Medulla oblongata (tissue), 1 donor: ENCODE data around the gene CYP27A1.

Experiments
- DNase-seq: peaks from one replicate; pipeline ENCODE4 v3.0.0-alpha.2; 2015; ENCODE audit errors: extremely low spot score

Gene CYP27A1

DNA sequence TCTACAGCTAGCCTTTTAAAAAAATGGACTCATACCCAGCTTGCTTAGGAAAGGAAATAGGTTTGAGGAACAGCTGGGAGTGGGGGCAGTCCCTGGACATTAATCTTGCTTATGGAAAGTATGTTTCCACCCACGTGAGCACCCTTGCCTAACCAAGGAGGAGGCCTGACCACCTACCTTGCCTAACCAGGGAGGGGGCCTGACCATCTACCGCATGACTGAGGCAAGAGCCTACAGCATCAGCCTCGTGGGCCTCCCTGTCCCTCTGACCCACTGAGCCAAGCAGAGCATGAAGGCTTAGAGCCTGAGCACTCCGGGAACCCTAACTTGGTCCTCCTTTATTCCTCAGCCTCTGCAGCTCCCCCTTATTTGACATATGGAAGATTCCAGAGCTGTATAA is 29.4 kb downstream of the CYP27A1 start:
- DNase-seq, result no peak

DNA sequence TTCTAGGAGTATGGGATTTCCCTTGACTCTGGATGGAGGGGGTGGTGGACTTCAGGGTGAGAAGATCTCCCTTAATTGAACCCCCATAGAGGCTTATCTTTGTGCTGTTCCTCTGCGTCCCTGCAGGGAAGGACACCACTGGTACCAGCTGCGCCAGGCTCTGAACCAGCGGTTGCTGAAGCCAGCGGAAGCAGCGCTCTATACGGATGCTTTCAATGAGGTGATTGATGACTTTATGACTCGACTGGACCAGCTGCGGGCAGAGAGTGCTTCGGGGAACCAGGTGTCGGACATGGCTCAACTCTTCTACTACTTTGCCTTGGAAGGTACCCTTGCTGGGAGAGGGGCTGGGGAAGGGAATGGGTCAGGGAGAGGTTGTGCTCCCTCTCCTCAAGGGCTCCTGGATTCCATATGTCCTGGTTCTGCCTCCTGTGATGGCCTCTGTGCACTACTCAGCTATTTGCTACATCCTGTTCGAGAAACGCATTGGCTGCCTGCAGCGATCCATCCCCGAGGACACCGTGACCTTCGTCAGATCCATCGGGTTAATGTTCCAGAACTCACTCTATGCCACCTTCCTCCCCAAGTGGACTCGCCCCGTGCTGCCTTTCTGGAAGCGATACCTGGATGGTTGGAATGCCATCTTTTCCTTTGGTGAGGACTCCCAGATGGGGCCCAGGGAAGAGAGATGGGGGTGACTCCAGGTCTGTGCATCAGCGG is 30.3 kb downstream of the CYP27A1 start:
- no peak for DNase-seq

GRCh38 chr2:218812861-218813260 is 30.9 kb downstream of the CYP27A1 start:
- no peak for DNase-seq

- DNase-seq, result no peak
Observed at GRCh38 chr2:218813771-218814460, 32.0 kb downstream of the CYP27A1 start.

DNA sequence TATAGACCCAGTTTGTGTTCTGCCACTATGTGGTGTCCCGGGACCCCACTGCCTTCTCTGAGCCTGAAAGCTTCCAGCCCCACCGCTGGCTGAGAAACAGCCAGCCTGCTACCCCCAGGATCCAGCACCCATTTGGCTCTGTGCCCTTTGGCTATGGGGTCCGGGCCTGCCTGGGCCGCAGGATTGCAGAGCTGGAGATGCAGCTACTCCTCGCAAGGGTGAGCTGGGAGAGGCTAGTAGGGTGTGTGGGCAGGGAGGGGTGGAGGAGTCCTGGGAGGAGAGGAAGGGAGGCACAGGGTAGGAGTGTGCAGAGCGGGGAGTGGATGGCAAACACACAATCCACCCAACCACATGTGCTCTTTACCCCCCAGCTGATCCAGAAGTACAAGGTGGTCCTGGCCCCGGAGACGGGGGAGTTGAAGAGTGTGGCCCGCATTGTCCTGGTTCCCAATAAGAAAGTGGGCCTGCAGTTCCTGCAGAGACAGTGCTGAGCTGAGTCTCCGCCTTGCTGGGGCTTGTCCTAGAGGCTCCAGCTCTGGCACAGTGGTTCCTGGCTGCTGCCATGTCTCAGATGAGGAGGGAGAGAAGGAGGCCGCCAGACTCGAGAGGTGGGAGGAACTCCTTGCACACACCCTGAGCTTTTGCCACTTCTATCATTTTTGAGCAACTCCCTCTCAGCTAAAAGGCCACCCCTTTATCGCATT is 32.7 kb downstream of the CYP27A1 start:
- no peak for DNase-seq

GRCh38 chr2:218815244-218815637 is 33.3 kb downstream of the CYP27A1 start:
- no peak for DNase-seq

- DNase-seq, result no peak
Observed at GRCh38 chr2:218815649-218816048, 33.7 kb downstream of the CYP27A1 start.

DNA sequence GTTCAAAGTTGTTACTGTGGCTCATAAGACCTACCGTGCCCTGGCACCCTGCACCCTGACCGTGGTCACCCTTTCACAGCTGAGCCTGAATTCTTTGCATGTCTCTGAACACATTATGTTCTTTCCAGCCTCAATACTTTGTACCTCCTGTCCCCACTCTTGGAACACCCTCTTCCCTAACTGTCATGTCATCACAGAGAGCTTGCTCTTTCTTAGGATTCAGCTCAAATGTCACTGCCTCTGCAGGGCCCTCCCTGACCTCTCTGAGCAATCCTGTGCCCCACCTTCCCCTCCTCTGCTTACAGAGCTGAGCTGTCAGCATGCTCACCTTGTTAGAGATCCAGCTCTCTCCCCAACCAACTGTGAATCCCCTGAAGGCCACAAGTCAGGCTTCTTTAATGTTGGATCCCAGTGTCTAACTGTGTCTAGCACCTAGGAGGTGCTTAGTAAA is 34.6 kb downstream of the CYP27A1 start:
- DNase-seq, result no peak

DNA sequence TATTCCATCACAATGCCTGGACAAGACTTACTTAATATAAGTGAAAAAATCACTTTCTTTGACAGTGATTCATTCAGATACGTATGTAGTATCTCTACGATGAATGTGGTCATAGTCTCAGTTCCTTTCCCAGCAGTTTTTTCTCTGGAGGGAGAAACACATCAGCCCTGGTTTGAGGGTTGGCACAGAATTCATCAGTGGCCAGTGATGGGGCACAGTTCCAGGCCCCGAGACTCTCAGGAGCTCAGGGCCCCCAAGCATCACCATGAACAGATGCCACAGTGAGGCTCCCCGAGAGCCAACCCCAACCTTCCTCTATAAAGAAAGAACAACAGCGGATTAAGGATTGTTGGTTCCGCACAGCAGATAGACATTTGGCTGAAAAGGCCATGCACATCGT is 37.1 kb downstream of the CYP27A1 start:
- DNase-seq, result no peak

GRCh38 chr2:218820746-218821369 is 38.9 kb downstream of the CYP27A1 start:
- no peak for DNase-seq

DNA sequence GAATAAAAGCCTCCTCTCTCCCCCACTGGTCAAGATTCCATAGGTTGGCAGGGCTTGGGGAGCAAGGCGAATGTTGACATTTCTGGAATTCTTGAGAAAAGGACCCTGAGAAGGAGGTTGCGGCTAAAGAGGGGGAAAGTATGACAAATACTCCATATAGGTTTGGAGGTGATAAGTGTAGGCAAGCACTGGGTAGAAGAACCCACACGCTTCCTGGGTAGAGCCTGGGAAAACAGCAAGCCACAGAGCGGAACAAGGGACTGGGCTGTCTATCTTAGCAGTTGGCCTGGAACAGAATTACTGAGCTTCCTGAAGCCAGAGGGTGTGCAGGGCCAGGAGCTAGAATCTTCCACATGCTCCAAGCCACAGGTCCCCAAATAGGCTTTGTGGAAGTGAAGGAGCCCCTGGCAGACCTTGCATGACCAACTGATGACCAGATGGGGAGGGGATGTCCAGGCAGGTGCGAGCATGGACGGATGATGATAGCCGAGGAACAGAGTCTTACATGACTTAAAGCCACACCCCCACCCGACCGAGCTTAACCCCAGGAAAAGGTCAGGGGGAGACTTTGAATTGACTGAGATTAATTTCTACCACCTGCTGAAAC is 39.8 kb downstream of the CYP27A1 start:
- DNase-seq, result no peak

- no peak for DNase-seq
Observed at GRCh38 chr2:218822622-218823021, 40.7 kb downstream of the CYP27A1 start.

GRCh38 chr2:218823196-218823855 is 41.4 kb downstream of the CYP27A1 start:
- no peak for DNase-seq

- DNase-seq, result no peak
Observed at GRCh38 chr2:218824004-218824403, 42.1 kb downstream of the CYP27A1 start.

DNA sequence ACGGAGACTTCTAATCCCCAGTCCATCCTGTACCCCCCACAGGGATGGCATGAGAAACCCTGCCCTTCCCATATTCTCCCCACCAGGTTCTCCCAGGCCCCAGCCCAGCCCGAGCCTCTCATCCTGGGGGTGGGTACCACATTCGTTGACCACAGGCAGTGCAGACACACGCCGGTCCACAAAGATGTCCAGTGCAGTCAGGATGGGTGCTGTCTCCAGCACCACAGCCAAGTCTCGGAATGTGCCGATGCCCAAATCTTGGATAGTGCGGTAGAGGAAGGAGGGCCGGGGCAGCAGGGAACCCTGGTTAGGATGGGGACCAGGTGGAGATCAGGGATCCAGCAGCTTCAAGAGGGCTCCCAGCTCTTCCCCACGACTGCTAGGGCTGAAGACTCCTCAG is 44.8 kb downstream of the CYP27A1 start:
- no peak for DNase-seq

- no peak for DNase-seq
Observed at GRCh38 chr2:218827701-218828476, 45.9 kb downstream of the CYP27A1 start.

DNA sequence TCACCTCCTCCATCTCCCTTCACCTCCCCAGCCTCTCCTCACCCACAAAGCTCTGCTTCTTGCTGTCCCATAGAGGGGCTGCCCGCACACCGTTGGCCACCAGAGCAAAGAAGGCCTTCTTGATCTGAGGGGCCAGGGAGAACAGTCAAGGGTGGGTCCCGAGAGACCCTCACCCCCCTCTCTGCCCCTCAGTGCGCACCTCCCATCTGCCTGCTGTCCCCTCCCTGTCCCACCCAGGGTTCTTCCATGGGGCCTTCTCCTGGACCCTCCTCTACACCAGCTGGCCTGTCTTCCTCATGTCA is 46.5 kb downstream of the CYP27A1 start:
- DNase-seq, result no peak

DNA sequence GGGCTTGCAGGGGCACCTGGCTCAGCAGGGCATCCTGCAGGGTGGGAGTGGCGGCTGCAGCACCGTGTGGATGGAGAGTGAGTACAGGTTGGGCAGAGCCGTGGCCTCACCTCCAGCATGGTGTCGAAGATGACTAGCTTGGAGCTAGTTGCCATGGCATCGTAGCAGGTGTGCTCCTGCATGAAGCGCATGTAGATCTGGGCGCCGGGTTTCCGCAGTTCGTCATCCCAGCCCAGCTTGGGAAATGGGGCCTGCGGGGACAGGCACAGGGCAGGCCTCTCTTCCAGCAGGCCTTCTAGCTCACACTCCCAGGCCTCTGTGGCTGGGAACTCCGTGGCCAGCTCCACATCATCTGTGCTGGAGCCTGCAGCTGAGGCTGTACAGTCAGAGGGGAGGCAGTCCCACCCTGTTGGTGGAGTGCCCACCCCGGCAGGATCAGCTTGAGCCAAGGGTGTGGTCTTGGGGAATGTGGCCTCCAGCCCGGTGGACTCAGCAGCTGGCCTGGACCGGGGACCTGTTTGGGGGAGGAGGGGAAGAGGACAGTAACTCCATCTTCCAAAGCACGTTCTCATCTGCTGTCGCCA is 48.0 kb downstream of the CYP27A1 start:
- DNase-seq, result no peak

DNA sequence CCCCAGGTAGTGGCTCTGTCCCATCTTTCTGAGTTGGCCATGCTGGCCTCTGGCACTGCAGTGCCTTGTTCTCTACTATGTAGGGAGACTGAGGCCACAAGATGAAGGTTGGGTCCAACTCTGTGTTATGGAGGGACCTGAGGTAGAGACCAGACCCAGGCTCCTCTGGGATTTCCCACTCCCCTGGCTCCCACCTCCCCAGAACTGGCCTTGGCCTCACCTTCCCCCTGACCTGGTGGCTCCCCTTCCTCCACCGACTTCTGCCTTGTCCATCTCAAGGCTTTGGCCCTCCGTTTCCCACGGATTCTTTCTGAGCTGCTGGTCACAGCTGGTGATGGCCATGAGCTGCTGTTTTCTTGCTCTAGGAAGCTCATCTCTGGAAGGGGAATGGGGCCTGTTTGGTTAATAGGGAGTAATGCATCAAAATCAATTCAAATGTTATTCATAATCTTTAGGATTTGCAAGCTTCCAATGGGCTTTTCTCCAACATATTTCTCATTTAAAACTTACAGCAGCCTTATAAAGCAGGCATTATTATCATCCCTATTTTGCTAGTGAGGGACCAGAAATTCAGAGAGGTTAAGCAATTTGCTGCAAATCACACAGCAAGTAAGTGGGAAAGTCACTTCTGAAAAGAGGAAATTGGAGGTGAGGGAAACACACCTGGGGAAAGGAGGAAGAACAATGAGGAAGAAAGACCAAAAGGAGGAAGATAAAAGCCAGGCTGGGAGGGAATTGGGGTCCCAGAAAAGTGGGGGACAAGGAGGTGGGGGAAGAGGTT is 48.8 kb downstream of the CYP27A1 start:
- DNase-seq, result no peak
